HepG2 (cell line): ENCODE results near the gene SLC12A9. TPM values are rescaled to one million over a fixed set of nuclear protein-coding genes. Genes with fewer than 3 reads are reported as not detected.

Source experiments
- IRF9 ChIP-seq: sonication (generic); formaldehyde crosslinking; IDR thresholded peaks from 2 replicates; pipeline ENCODE4 v1.8.0; 2022; ENCODE audit warnings: missing genetic modification reagents, mild to moderate bottlenecking, borderline replicate concordance
- KIAA2018 ChIP-seq: sonication (generic); formaldehyde crosslinking; IDR thresholded peaks from 2 replicates; pipeline ENCODE4 v1.5.0; 2020; ENCODE audit warnings: mild to moderate bottlenecking, missing genetic modification reagents, borderline replicate concordance
- SOX5 ChIP-seq: IDR thresholded peaks from 2 replicates; pipeline ENCODE4 v1.6.1; 2016; ENCODE audit warnings: borderline replicate concordance
- ZNF3 ChIP-seq: IDR thresholded peaks from 2 replicates; pipeline ENCODE4 v1.7.0; 2017; ENCODE audit warnings: inconsistent platforms
- polyA plus RNA-seq, 8 experiments: library from polyadenylated mRNA; depleted of rRNA in 3 of 8; stranded (reverse) in 7 of 8; unstranded in 1 of 8; fragments of >200 nt; fragmentation: Illumina TruSeq in 4 of 8; extraction: Trizol in 4 of 8; gene quantifications; 2 replicates each; pipeline versions ENCODE4 v1.2.1 to v1.2.3, GENCODE V29; 2011 to 2016; ENCODE audit warnings: low read depth in 4 of 8, missing spikeins in 1 of 8, mixed read lengths in 1 of 8; ENCODE audit not compliant: insufficient read depth in 1 of 8
- total RNA-seq, 5 experiments: library from RNA; depleted of rRNA; stranded (reverse); fragments of >200 nt; fragmentation: Illumina TruSeq; extraction: Trizol; gene quantifications; 2 replicates each; pipeline ENCODE4 v1.2.3, GENCODE V29; 2016; ENCODE audit warnings: low read depth in 1 of 5

SLC12A9 gene
- total and polyA plus RNA-seq, 2 of the 13 experiments (the other 11 are each of a cell fraction or from before 2014, with no cell fraction given): 8.7 to 16.6 TPM

- TF ChIP-seq KIAA2018 (CRISPR knock-in tag) (no peak), ZNF3 (CRISPR knock-in tag) (no peak), SOX5 (CRISPR knock-in tag) (no peak), IRF9 (CRISPR knock-in tag) (no peak)
Observed at GRCh38 chr7:100884736-100885439, 32.4 kb downstream of the SLC12A9 start (continued).
